22Rv1 (cell line): ENCODE results near the gene HS2ST1.
"Not testable (repeated sequence)": the region's sequence is repeated elsewhere in the genome, so short reads cannot be mapped to it uniquely, and the experiment has no call there.

ENCODE experiments used
- ZFX ChIP-seq: fragments of 450-650 bp; IDR thresholded peaks from 2 replicates; pipeline ENCODE4 v1.6.1; 2017; ENCODE audit warnings: antibody characterized with exemption, borderline replicate concordance
- TF ChIP-seq, protein P1 (sequence below): fragments of 450-650 bp; IDR thresholded peaks from 2 replicates; pipeline ENCODE4 v1.5.1; 2017; ENCODE audit warnings: mild to moderate bottlenecking

DNA sequence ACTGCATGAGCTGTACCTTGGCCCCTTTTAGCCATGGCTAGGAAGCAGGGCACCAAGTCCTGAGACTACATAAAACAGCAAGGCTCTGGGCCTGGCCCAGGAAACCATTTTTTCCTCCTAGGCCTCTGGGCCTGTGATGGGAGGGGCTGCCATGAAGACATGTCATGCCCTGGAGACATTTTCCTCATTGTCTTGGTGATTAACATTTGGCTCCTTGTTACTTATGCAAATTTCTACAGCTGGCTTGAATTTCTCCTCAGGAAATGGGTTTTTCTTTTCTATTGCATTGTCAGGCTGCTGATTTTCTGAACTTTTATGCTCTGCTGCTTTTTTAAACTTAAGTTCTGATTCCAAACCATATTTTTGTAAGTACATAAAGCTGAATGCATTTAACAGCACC, 99.0 kb downstream of the HS2ST1 start:
- TF ChIP-seq, protein P1, sequence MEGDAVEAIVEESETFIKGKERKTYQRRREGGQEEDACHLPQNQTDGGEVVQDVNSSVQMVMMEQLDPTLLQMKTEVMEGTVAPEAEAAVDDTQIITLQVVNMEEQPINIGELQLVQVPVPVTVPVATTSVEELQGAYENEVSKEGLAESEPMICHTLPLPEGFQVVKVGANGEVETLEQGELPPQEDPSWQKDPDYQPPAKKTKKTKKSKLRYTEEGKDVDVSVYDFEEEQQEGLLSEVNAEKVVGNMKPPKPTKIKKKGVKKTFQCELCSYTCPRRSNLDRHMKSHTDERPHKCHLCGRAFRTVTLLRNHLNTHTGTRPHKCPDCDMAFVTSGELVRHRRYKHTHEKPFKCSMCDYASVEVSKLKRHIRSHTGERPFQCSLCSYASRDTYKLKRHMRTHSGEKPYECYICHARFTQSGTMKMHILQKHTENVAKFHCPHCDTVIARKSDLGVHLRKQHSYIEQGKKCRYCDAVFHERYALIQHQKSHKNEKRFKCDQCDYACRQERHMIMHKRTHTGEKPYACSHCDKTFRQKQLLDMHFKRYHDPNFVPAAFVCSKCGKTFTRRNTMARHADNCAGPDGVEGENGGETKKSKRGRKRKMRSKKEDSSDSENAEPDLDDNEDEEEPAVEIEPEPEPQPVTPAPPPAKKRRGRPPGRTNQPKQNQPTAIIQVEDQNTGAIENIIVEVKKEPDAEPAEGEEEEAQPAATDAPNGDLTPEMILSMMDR, result not testable (repeated sequence)
- not testable (repeated sequence) for TF ChIP-seq ZFX
